B cell (primary cell): ENCODE data around the gene LRRN2. TPM values are rescaled to one million over a fixed set of nuclear protein-coding genes. Genes with fewer than 3 reads are reported as not detected.

Source experiments
- ATAC-seq: fragments of 200-7000 bp; cut with Tn5 transposase; one replicate; pipeline ENCODE4 v1.10.0; 2021; ENCODE audit warnings: low read depth, mild to moderate bottlenecking, moderate number of reproducible peaks, moderate library complexity
- CTCF ChIA-PET: fragments of 350-600 bp; sonication (Branson Sonifier 250); formaldehyde crosslinking; loops from one replicate; lab custom pipeline; 2021; ENCODE audit warnings: antibody characterized with exemption, inconsistent platforms; lab: Charles Lee
- POLR2A ChIA-PET: fragments of 350-600 bp; sonication (Branson Sonifier 250); formaldehyde crosslinking; loops from one replicate; lab custom pipeline; 2021; ENCODE audit warnings: antibody characterized with exemption; lab: Charles Lee
- DNase-seq: peaks from one replicate; pipeline ENCODE4 v3.0.0; 2013
- H2AFZ ChIP-seq: 2 replicates; pipeline ENCODE4 v1.6.1; 2012; ENCODE audit warnings: mild to moderate bottlenecking, low read depth, low read length; ENCODE audit not compliant: insufficient read depth, poor library complexity, severe bottlenecking
- H3K27ac ChIP-seq, 2 donors: 1 replicate in 1 of 2; 2 replicates in 1 of 2; pipeline ENCODE4 v1.5.1; 2012 to 2013; ENCODE audit warnings: low read length in 2 of 2, mild to moderate bottlenecking in 2 of 2, moderate library complexity in 1 of 2
- H3K27me3 ChIP-seq, 4 experiments: fragments of 200-600 bp in 1 of 4; sonication (generic) in 1 of 4; replicated peaks in 1 of 4; 1 replicate in 2 of 4; 2 replicates in 2 of 4; pipeline versions ENCODE4 v1.6.1 to v1.7.0; 2013 to 2016; ENCODE audit warnings: low read length in 3 of 4, mild to moderate bottlenecking in 2 of 4, mixed read lengths in 1 of 4, moderate library complexity in 1 of 4; ENCODE audit not compliant: insufficient read depth in 4 of 4, control insufficient read depth in 3 of 4; ENCODE audit errors: control extremely low read depth in 1 of 4
- H3K36me3 ChIP-seq, 2 experiments: replicated peaks in 1 of 2; 1 replicate in 1 of 2; 2 replicates in 1 of 2; pipeline versions ENCODE4 v1.6.1 to v1.7.1; 2013; ENCODE audit warnings: low read length in 1 of 2; ENCODE audit not compliant: insufficient read depth in 2 of 2, control insufficient read depth in 1 of 2; ENCODE audit errors: control extremely low read depth in 1 of 2, extremely low read depth in 1 of 2
- H3K4me1 ChIP-seq, 2 donors: fragments of 200-600 bp in 1 of 2; sonication (generic) in 1 of 2; 1 replicate in 1 of 2; 2 replicates in 1 of 2; pipeline versions ENCODE4 v1.5.1 to v1.6.1; 2013 to 2017; ENCODE audit warnings: low read length in 2 of 2; ENCODE audit not compliant: control insufficient read depth in 2 of 2, insufficient read depth in 2 of 2
- H3K4me2 ChIP-seq: replicated peaks from 2 replicates; pipeline ENCODE3; 2012; ENCODE audit warnings: mild to moderate bottlenecking, low read depth, low read length; ENCODE audit not compliant: poor library complexity, severe bottlenecking
- H3K4me3 ChIP-seq, 5 experiments: fragments of 200-600 bp in 1 of 5; sonication (generic) in 1 of 5; 1 replicate in 3 of 5; 2 replicates in 2 of 5; pipeline versions ENCODE4 v1.5.1 to v1.7.0; 2011 to 2016; ENCODE audit warnings: low read length in 4 of 5, mild to moderate bottlenecking in 4 of 5, low read depth in 2 of 5, control low read depth in 1 of 5, moderate library complexity in 1 of 5; ENCODE audit not compliant: insufficient read depth in 1 of 5; ENCODE audit errors: control extremely low read depth in 1 of 5, extremely low read depth in 1 of 5
- H3K79me2 ChIP-seq: fragments of 200-600 bp; sonication (generic); one replicate; pipeline ENCODE4 v1.6.0; 2016; ENCODE audit warnings: low read length; ENCODE audit not compliant: control insufficient read depth, insufficient read depth
- H3K9ac ChIP-seq: fragments of 200-600 bp; sonication (generic); 2 replicates; pipeline ENCODE4 v1.6.1; 2017; ENCODE audit warnings: mild to moderate bottlenecking, low read length, moderate library complexity
- H3K9me3 ChIP-seq, 3 donors: one replicate each; pipeline versions ENCODE4 v1.6.1 to v1.7.1; 2013; ENCODE audit warnings: low read length in 2 of 3; ENCODE audit not compliant: control insufficient read depth in 2 of 3, insufficient read depth in 1 of 3; ENCODE audit errors: control extremely low read depth in 1 of 3
- H4K20me1 ChIP-seq: 2 replicates; pipeline ENCODE4 v1.6.0; 2012; ENCODE audit warnings: mild to moderate bottlenecking, low read length; ENCODE audit not compliant: insufficient read depth, control insufficient read depth, poor library complexity, severe bottlenecking
- H3K27ac Mint-ChIP-seq: one replicate; pipeline ENCODE4 v1.8.0; 2021; ENCODE audit warnings: mixed read lengths
- H3K27me3 Mint-ChIP-seq: one replicate; pipeline ENCODE4 v1.8.0; 2021; ENCODE audit warnings: mixed read lengths
- H3K4me1 Mint-ChIP-seq: one replicate; pipeline ENCODE4 v1.8.0; 2021; ENCODE audit warnings: mixed read lengths
- H3K4me3 Mint-ChIP-seq: one replicate; pipeline ENCODE4 v1.8.0; 2021; ENCODE audit warnings: mixed read lengths
- H3K9me3 Mint-ChIP-seq: one replicate; pipeline ENCODE4 v1.8.0; 2022; ENCODE audit warnings: mixed read lengths; ENCODE audit not compliant: insufficient read depth
- EZH2 ChIP-seq: IDR thresholded peaks from 2 replicates; pipeline ENCODE4 v1.6.1; 2012; ENCODE audit warnings: borderline replicate concordance, low read depth, mild to moderate bottlenecking, moderate library complexity, low read length; ENCODE audit not compliant: insufficient read depth, poor library complexity, severe bottlenecking
- WGBS: methylation state at CpG from one replicate; pipeline ENCODE4 v1.1.5; 2013; ENCODE audit warnings: missing lambda C conversion rate; ENCODE audit not compliant: insufficient coverage; 5-methylcytosine and 5-hydroxymethylcytosine counted together
- intact Hi-C: fragments of 100-400 bp; cut with micrococcal nuclease; formaldehyde crosslinking; loops from one replicate; pipeline ENCODE4 v1.10.0; 2022
- polyA plus RNA-seq: library from polyadenylated mRNA; depleted of rRNA; stranded (reverse); fragments of >200 nt; gene quantifications from 2 replicates; pipeline ENCODE4 v1.2.3, GENCODE V29; 2012
- total RNA-seq, 2 donors: library from RNA; stranded (reverse); fragments of 120-200 nt in 1 of 2; gene quantifications; 1 replicate in 1 of 2; 2 replicates in 1 of 2; pipeline versions ENCODE4 v1.2.3 to v1.2.4, GENCODE V29; 2013 to 2022
- TF ChIP-seq, protein P1 (sequence below): fragments of 200-600 bp; IDR thresholded peaks from one replicate; pipeline ENCODE4 v1.8.0; 2022; ENCODE audit warnings: antibody characterized with exemption, mild to moderate bottlenecking

Gene LRRN2
- total and polyA plus RNA-seq, 2 donors (not counting 1 experiment from before 2014, with no cell fraction given): not detected

GRCh38 chr1:204580862-204581261, 104.7 kb downstream of the LRRN2 start:
- Histone ChIP-seq H3K79me2 (peaks cover 25% of the 10 kb centered on the region), H3K4me3 (no peak overlapping the region), H3K9me3 (no peaks in the 10 kb centered on the region), H3K27ac (peak overlapping the region; percentile 79 to 81), H3K9ac (no peak overlapping the region), H3K36me3 (peaks cover 0 to 9% of the 10 kb centered on the region in 2 experiments), H2AFZ (no peak overlapping the region), H4K20me1 (no peaks in the 10 kb centered on the region), H3K27me3 (no peaks in the 10 kb centered on the region), H3K4me1 (peaks cover 43 to 61% of the 10 kb centered on the region in 2 donors), H3K4me2 (peak overlapping the region; percentile 84)
- no peak for TF ChIP-seq EZH2
- TF ChIP-seq, protein P1, sequence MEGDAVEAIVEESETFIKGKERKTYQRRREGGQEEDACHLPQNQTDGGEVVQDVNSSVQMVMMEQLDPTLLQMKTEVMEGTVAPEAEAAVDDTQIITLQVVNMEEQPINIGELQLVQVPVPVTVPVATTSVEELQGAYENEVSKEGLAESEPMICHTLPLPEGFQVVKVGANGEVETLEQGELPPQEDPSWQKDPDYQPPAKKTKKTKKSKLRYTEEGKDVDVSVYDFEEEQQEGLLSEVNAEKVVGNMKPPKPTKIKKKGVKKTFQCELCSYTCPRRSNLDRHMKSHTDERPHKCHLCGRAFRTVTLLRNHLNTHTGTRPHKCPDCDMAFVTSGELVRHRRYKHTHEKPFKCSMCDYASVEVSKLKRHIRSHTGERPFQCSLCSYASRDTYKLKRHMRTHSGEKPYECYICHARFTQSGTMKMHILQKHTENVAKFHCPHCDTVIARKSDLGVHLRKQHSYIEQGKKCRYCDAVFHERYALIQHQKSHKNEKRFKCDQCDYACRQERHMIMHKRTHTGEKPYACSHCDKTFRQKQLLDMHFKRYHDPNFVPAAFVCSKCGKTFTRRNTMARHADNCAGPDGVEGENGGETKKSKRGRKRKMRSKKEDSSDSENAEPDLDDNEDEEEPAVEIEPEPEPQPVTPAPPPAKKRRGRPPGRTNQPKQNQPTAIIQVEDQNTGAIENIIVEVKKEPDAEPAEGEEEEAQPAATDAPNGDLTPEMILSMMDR: no peak
- CTCF ChIA-PET: interaction anchor here (2.7 to 4.0 kb wide), 2 partner anchors 15 to 226 kb away, joined by 17 to 31 read pairs; no protein-coding TSS in a partner anchor
- H3K4me3 Mint-ChIP-seq: no peak overlapping the region
- POLR2A ChIA-PET: interaction anchor here (0.7 kb wide), 2 partner anchors 9 to 142 kb away, joined by 6 read pairs; no protein-coding TSS in a partner anchor
- DNase-seq: no peak
- no peak for ATAC-seq
- H3K4me1 Mint-ChIP-seq: peaks cover 64% of the 10 kb centered on the region
- H3K27ac Mint-ChIP-seq: peak overlapping the region; percentile 90
- no CpG with 5 or more reads among the region's 2 CpGs for WGBS
- H3K9me3 Mint-ChIP-seq: no peaks in the 10 kb centered on the region
- intact Hi-C loops: no loop called here
- H3K27me3 Mint-ChIP-seq: no peaks in the 10 kb centered on the region

DNA sequence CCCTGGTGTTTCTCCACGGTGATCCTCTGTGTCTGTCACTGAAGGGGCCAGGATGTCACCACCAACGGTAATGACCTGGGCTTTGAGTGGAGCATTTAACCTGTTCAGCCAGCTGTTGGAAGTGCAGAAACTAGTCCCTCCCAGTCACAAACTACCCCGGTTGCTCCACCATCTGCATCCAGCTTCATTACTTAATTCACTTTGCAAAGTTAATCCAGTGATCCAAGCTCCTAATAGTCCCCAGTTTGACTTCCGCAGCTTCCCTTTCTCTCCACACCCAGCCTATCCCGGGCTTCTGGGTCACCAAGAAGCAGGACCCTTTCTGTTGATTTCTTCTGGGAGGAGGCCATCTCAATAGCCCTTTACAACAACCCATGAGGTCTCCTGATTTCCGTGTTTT, 105.9 kb downstream of the LRRN2 start:
- CTCF ChIA-PET: interaction anchor here (0.7 to 4.0 kb wide), 4 partner anchors 13 to 227 kb away, joined by 3 to 31 read pairs (median 10); no protein-coding TSS in a partner anchor
- Histone ChIP-seq H3K9me3 (no peaks in the 10 kb centered on the region), H3K27ac (peak overlapping the region; percentile 79 to 81), H2AFZ (peak overlapping the region; percentile 80), H3K4me3 (peak overlapping the region in 4 of 5 experiments; percentile 41 to 68 (median 48)), H3K79me2 (peaks cover 22% of the 10 kb centered on the region), H3K36me3 (peaks cover 0 to 6% of the 10 kb centered on the region in 2 experiments), H3K4me1 (peaks cover 43 to 52% of the 10 kb centered on the region in 2 donors), H3K27me3 (no peaks in the 10 kb centered on the region), H4K20me1 (no peaks in the 10 kb centered on the region), H3K9ac (peak overlapping the region; percentile 59), H3K4me2 (peak overlapping the region; percentile 84)
- POLR2A ChIA-PET: interaction anchor here (0.7 kb wide), 1 partner anchor 14 kb away, joined by 3 read pairs; no protein-coding TSS in a partner anchor
- no peak for TF ChIP-seq EZH2
- TF ChIP-seq, protein P1: no peak
- Mint-ChIP-seq H3K4me3 (peak overlapping the region; percentile 83), H3K27me3 (no peaks in the 10 kb centered on the region), H3K9me3 (no peaks in the 10 kb centered on the region), H3K27ac (peak overlapping the region; percentile 90), H3K4me1 (peaks cover 54% of the 10 kb centered on the region)
- intact Hi-C loops: no loop called here
- DNase-seq: no peak
- 93% methylated on average over 5 of the region's 6 CpGs for WGBS
- ATAC-seq: no peak
